Measurements from ENCODE around the gene EDEM2.
"Not testable (repeated sequence)": the region's sequence is repeated elsewhere in the genome, so short reads cannot be mapped to it uniquely, and the experiment has no call there.

Gene EDEM2

GRCh38 chr20:35180266-35180665, 33.1 kb upstream of the EDEM2 start:
- 83 to 93% methylated on average over 3 to 5 of the region's 5 CpGs for WGBS, 2 experiments (ENCODE audit: insufficient coverage in 2 of 2)
- Histone ChIP-seq H3K4me3 (ENCODE audit: extremely low read depth, insufficient read depth, low read length, poor library complexity, severe bottlenecking) (no peak overlapping the region), H3K36me3 (ENCODE audit: control insufficient read depth, insufficient read depth, low read length) (no peaks in the 10 kb centered on the region), H3K27ac (ENCODE audit: low read depth, low read length, severe bottlenecking) (no peak overlapping the region), H3K9me3 (ENCODE audit: control insufficient read depth, low read length) (no peaks in the 10 kb centered on the region), H3K4me1 (ENCODE audit: control insufficient read depth, insufficient read depth, low read length, poor library complexity, severe bottlenecking) (no peaks in the 10 kb centered on the region)

- Histone ChIP-seq H3K27ac (ENCODE audit: low read depth, low read length, severe bottlenecking) (no peak overlapping the region), H3K36me3 (ENCODE audit: control insufficient read depth, insufficient read depth, low read length) (no peaks in the 10 kb centered on the region), H3K4me3 (ENCODE audit: extremely low read depth, insufficient read depth, low read length, poor library complexity, severe bottlenecking) (no peak overlapping the region), H3K4me1 (ENCODE audit: control insufficient read depth, insufficient read depth, low read length, poor library complexity, severe bottlenecking) (no peaks in the 10 kb centered on the region), H3K9me3 (ENCODE audit: control insufficient read depth, low read length) (no peaks in the 10 kb centered on the region)
- 98 to 99% methylated on average over 8 of the region's 11 CpGs for WGBS, 2 experiments (ENCODE audit: insufficient coverage in 2 of 2)
Observed at GRCh38 chr20:35179292-35180212, 32.4 kb upstream of the EDEM2 start.

DNA sequence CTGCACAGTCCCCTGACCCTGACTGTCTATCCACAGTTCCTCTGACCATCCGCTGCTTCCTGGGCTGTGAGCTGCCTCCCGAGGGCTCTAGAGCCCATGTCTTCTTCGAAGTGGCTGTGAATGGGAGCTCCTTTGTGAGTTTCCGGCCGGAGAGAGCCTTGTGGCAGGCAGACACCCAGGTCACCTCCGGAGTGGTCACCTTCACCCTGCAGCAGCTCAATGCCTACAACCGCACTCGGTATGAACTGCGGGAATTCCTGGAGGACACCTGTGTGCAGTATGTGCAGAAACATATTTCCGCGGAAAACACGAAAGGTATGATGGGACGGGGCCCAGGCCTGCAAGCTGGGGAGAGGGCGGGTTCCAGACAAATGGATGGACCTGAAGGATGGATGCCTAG, 29.0 kb upstream of the EDEM2 start:
- 92 to 94% methylated on average over 9 to 12 of the region's 14 CpGs for WGBS, 2 experiments (ENCODE audit: insufficient coverage in 2 of 2)
- Histone ChIP-seq H3K36me3 (ENCODE audit: control insufficient read depth, insufficient read depth, low read length) (no peaks in the 10 kb centered on the region), H3K4me1 (ENCODE audit: control insufficient read depth, insufficient read depth, low read length, poor library complexity, severe bottlenecking) (peaks cover 7% of the 10 kb centered on the region), H3K27ac (ENCODE audit: low read depth, low read length, severe bottlenecking) (no peak overlapping the region), H3K4me3 (ENCODE audit: extremely low read depth, insufficient read depth, low read length, poor library complexity, severe bottlenecking) (no peak overlapping the region), H3K9me3 (ENCODE audit: control insufficient read depth, low read length) (no peaks in the 10 kb centered on the region)

DNA sequence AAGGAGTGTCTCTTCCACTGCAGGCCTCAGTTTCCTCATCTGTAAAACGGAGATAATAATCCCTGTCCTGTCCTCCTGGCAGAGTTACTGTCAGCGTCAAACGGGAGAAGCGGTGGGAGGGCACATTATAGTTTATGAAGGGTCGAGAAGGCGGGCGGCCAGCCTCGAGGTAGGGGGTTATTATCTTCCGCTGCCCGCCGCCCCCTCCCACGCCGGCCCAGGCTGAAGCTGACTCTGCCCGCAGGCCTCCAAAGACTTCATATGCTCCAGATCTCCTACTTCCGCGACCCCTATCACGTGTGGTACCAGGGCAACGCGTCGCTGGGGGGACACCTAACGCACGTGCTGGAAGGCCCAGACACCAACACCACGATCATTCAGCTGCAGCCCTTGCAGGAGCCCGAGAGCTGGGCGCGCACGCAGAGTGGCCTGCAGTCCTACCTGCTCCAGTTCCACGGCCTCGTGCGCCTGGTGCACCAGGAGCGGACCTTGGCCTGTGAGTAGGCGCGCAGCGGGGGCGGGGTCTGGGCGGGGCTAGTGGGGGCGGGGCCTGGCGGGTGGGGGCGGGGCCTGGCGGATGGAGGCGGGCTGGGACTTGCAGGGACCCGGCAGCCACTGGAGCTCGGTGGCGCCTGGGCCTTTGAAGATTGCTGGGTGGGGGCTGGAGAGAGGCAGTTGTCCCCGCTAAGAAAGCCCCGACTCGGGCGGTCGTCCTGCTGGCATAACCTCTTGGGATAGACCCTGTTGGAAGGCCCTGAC, 27.5 kb upstream of the EDEM2 start:
- WGBS, 2 experiments (ENCODE audit: insufficient coverage in 2 of 2): 92 to 97% methylated on average over 33 to 41 of the region's 49 CpGs
- H3K4me3 ChIP-seq (ENCODE audit: extremely low read depth, insufficient read depth, low read length, poor library complexity, severe bottlenecking): no peak overlapping the region
- no peak overlapping the region for H3K27ac ChIP-seq (ENCODE audit: low read depth, low read length, severe bottlenecking)
- H3K9me3 ChIP-seq (ENCODE audit: control insufficient read depth, low read length): no peaks in the 10 kb centered on the region
- no peaks in the 10 kb centered on the region for H3K36me3 ChIP-seq (ENCODE audit: control insufficient read depth, insufficient read depth, low read length)
- peaks cover 7% of the 10 kb centered on the region for H3K4me1 ChIP-seq (ENCODE audit: control insufficient read depth, insufficient read depth, low read length, poor library complexity, severe bottlenecking)

DNA sequence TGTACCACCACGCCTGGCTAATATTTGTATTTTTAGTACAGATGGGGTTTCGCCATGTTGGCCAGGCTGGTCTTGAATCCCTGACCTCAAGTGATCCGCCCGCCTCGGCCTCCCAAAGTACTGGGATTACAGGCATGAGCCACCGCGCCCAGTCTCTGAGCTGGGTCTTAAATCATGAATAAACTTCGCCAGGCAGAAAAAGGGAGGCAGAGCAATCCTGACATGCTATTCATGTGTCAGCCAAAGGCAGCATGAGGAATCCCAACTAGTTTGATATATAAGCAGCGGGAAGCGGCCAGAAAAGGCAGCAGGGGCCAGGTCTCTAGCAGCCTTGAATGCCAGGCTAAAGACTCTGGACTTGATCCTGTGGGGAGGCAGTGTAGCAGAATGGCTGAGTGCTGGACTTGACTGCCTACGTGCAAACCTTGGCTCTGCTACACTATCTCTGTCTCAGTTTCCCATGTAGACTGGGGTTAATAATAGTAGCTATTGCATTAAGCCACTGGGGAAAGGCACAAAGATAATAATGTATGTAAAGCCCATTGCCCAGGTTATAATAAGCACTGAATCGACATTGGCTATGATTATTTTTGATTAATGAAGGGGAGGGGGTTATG, 26.5 kb upstream of the EDEM2 start:
- H3K27ac ChIP-seq (ENCODE audit: low read depth, low read length, severe bottlenecking): no peak overlapping the region
- H3K9me3 ChIP-seq (ENCODE audit: control insufficient read depth, low read length): no peaks in the 10 kb centered on the region
- no peaks in the 10 kb centered on the region for H3K36me3 ChIP-seq (ENCODE audit: control insufficient read depth, insufficient read depth, low read length)
- 89 to 94% methylated on average over 10 to 11 of the region's 12 CpGs for WGBS, 2 experiments (ENCODE audit: insufficient coverage in 2 of 2)
- H3K4me3 ChIP-seq (ENCODE audit: extremely low read depth, insufficient read depth, low read length, poor library complexity, severe bottlenecking): no peak overlapping the region
- peaks cover 7% of the 10 kb centered on the region for H3K4me1 ChIP-seq (ENCODE audit: control insufficient read depth, insufficient read depth, low read length, poor library complexity, severe bottlenecking)

DNA sequence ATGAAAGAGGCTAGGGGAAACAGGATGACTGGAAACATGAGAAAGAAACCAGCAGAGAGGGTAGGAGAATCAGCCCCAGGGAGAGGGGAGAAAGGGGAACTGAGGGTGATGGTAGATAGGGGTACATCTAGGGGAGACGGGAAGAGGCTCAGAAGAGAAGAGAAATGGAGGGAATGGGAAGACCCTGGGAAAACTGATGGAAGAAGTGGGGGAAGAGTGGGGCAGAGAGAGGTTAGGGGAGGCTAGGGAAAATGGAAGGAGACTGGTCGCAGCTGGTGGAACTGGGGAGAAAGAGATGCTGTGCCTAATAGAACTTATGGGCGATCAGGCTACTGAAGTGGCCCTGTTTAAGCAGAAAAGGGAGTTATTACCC, 25.3 kb upstream of the EDEM2 start:
- WGBS, 2 experiments (ENCODE audit: insufficient coverage in 2 of 2): 82 to 87% methylated on average over 1 to 2 of the region's 3 CpGs
- Histone ChIP-seq H3K4me3 (ENCODE audit: extremely low read depth, insufficient read depth, low read length, poor library complexity, severe bottlenecking) (peak overlapping the region; percentile 31), H3K9me3 (ENCODE audit: control insufficient read depth, low read length) (no peaks in the 10 kb centered on the region), H3K4me1 (ENCODE audit: control insufficient read depth, insufficient read depth, low read length, poor library complexity, severe bottlenecking) (peaks cover 7% of the 10 kb centered on the region), H3K27ac (ENCODE audit: low read depth, low read length, severe bottlenecking) (peak overlapping the region; percentile 62), H3K36me3 (ENCODE audit: control insufficient read depth, insufficient read depth, low read length) (no peaks in the 10 kb centered on the region)

GRCh38 chr20:35171753-35172433, 24.8 kb upstream of the EDEM2 start, which contains the start of gene PROCR:
TSS of gene PROCR (plus strand) at chr20:35172072. CDS start at chr20:35172155, 83 bp downstream.
- Histone ChIP-seq H3K27ac (ENCODE audit: low read depth, low read length, severe bottlenecking) (peak within 1 kb of the TSS; percentile 62), H3K9me3 (ENCODE audit: control insufficient read depth, low read length) (no peaks in the 10 kb centered on the region), H3K4me1 (ENCODE audit: control insufficient read depth, insufficient read depth, low read length, poor library complexity, severe bottlenecking) (peaks cover 7% of the 10 kb centered on the region), H3K4me3 (ENCODE audit: extremely low read depth, insufficient read depth, low read length, poor library complexity, severe bottlenecking) (peak within 1 kb of the TSS; percentile 31), H3K36me3 (ENCODE audit: control insufficient read depth, insufficient read depth, low read length) (no peaks in the 10 kb centered on the region)
- WGBS, 2 experiments (ENCODE audit: insufficient coverage in 2 of 2): 10 to 14% methylated on average over 10 to 11 of the region's 16 CpGs

GRCh38 chr20:35171438-35171752, 24.3 kb upstream of the EDEM2 start:
- Histone ChIP-seq H3K27ac (ENCODE audit: low read depth, low read length, severe bottlenecking) (no peak overlapping the region), H3K36me3 (ENCODE audit: control insufficient read depth, insufficient read depth, low read length) (no peaks in the 10 kb centered on the region), H3K9me3 (ENCODE audit: control insufficient read depth, low read length) (no peaks in the 10 kb centered on the region), H3K4me1 (ENCODE audit: control insufficient read depth, insufficient read depth, low read length, poor library complexity, severe bottlenecking) (peaks cover 9% of the 10 kb centered on the region), H3K4me3 (ENCODE audit: extremely low read depth, insufficient read depth, low read length, poor library complexity, severe bottlenecking) (peak overlapping the region; percentile 31)
- no CpG with 5 or more reads among the region's 1 CpG for WGBS, 2 experiments (ENCODE audit: insufficient coverage in 2 of 2)

DNA sequence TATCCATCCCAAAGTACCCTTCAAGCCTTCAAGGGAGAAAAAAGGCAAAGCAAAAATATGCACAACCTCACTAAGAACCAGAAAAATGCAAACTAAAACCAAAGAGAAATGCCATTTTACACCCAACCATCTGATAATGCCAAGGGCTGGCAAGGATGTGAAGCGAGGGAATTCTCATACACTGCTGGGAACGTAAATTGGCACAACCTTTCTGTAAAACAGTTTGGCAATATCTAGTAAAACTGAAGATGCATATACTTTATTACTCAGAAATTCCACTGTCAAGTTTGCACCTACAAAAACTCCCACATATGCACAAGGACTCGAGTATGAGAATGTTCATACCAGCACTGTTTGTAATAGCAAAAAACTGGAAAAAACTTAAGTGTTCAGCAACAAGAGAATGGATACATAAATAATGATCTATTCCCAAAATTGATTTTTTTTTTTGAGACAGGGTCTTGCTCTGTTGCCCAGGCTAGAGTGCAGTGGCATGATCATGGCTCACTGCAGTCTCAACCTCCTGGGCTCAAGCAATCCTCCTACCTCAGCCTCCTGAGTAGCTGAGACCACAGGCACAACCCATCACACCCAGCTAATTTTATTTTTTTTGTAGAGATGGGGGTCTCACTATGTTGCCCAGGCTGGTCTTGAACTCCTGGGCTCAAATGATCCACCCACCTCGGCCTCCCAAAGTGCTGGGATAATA, 21.7 kb upstream of the EDEM2 start:
- not testable (repeated sequence) for H3K27ac ChIP-seq (ENCODE audit: low read depth, low read length, severe bottlenecking); H3K4me3 ChIP-seq (ENCODE audit: extremely low read depth, insufficient read depth, low read length, poor library complexity, severe bottlenecking); H3K9me3 ChIP-seq (ENCODE audit: control insufficient read depth, low read length); H3K36me3 ChIP-seq (ENCODE audit: control insufficient read depth, insufficient read depth, low read length)
- WGBS, 2 experiments (ENCODE audit: insufficient coverage in 2 of 2): no CpG with 5 or more reads among the region's 4 CpGs
- peaks cover 11% of the 10 kb centered on the region for H3K4me1 ChIP-seq (ENCODE audit: control insufficient read depth, insufficient read depth, low read length, poor library complexity, severe bottlenecking)

DNA sequence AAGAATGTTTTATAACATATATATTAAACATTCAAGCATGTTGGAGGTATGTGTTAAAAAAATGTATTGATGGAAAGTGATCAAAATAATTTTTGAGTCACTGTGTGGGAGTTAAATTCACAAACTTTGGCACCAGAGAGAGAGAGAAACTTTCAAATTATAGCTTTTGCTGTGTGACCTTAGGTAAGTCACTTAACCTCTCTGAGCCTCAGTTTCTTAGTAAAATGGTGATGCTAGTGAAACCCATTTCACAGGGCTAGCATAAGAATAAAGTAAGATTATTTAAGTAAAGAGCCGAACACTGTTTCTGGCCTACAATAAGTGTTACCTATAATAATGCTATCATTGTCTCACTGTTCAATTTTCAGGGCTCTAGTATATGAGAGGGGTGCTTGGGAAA, 20.7 kb upstream of the EDEM2 start:
- 100% methylated on average over 1 of the region's 1 CpG; no CpG with 5 or more reads in 1 of the 2 experiments for WGBS, 2 experiments (ENCODE audit: insufficient coverage in 2 of 2)
- Histone ChIP-seq H3K9me3 (ENCODE audit: control insufficient read depth, low read length) (no peaks in the 10 kb centered on the region), H3K36me3 (ENCODE audit: control insufficient read depth, insufficient read depth, low read length) (no peaks in the 10 kb centered on the region), H3K27ac (ENCODE audit: low read depth, low read length, severe bottlenecking) (no peak overlapping the region), H3K4me1 (ENCODE audit: control insufficient read depth, insufficient read depth, low read length, poor library complexity, severe bottlenecking) (peaks cover 11% of the 10 kb centered on the region), H3K4me3 (ENCODE audit: extremely low read depth, insufficient read depth, low read length, poor library complexity, severe bottlenecking) (no peak overlapping the region)
